Measurements from ENCODE around the gene CELF4.

DNA sequence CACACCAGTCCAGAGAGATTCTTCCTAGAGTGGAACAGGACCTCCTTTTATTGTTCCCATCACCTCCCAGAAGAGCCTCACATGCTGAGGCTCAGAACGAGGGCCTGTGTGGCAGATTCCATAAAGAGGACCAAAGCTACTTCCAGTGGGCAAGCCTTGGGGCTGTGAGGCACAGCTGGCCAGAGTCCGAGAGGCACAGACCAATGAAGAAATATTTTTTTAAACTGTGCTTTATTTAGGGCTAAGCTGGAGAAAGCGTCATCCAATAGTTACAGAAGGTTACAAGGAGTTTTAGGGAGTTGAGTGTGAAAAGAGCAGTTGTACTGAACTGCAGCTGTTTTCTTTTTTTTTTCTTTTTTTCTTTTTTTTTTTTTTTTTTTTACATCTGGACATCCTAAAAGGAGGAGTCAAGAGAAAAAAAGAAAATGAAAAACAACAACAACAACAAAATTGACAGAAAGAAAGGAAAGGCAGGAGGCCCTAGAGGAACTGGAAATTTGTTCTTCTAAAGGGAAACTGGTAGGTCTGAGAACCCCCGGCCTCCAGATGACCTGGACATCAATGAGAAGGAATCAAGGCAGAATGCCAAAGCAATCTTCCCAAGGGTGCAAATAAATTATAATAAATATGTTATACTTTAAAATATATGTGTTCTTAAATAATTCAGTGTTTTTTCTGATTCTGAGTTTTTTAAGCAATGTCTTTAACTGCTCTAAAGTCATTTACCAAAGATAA lies 322.6 kb downstream of the CELF4 start:
- TF ChIP-seq POLR2A (IDR thresholded peaks at IDR 0.05), result no peak
- TF ChIP-seq EP300 (IDR thresholded peaks at IDR 0.05), result no peak
